Endothelial cell of umbilical vein (primary cell): ENCODE measurements around the gene SF3B4. TPM values are rescaled to one million over a fixed set of nuclear protein-coding genes. Genes with fewer than 3 reads are reported as not detected.

Source experiments
- BruUV-seq: library from RNA; stranded (reverse); fragments of 400-500 nt; replicated peaks from 2 replicates; lab custom pipeline; 2021; lab: Mats Ljungman, UMichigan
- CTCF ChIA-PET: fragments of 300-600, 350-600 bp; sonication (Branson Sonifier 250); formaldehyde crosslinking; loops from one replicate; lab custom pipeline; 2021; ENCODE audit warnings: antibody characterized with exemption, inconsistent platforms; lab: Charles Lee
- POLR2A ChIA-PET: fragments of 300-600, 350-600 bp; sonication (Branson Sonifier 250); formaldehyde crosslinking; loops from one replicate; lab custom pipeline; 2021; ENCODE audit warnings: antibody characterized with exemption, inconsistent platforms; lab: Charles Lee
- DNase-seq: peaks from one replicate; pipeline ENCODE4 v3.0.0-alpha.2; 2011; ENCODE audit warnings: low read depth, low spot score
- FAIRE-seq: peaks from 2 replicates; lab custom pipeline; 2011; peaks lifted over from hg19 to GRCh38; lab: Jason Lieb, UNC
- H2AFZ ChIP-seq: 2 replicates; pipeline ENCODE4 v1.6.0; 2012; ENCODE audit warnings: low read depth, low read length, control low read depth, inconsistent platforms
- H3K27ac ChIP-seq: 2 replicates; pipeline ENCODE4 v1.5.1; 2011; ENCODE audit warnings: low read depth, mild to moderate bottlenecking, control low read depth, low read length, moderate library complexity; ENCODE audit not compliant: insufficient read depth
- H3K27me3 ChIP-seq, 2 experiments: 2 replicates each; pipeline versions ENCODE4 v1.6.0 to v1.6.1; 2011; ENCODE audit warnings: low read length in 2 of 2, mixed read lengths in 1 of 2; ENCODE audit not compliant: control insufficient read depth in 2 of 2, insufficient read depth in 2 of 2
- H3K36me3 ChIP-seq, 2 experiments: 2 replicates in 1 of 2; 3 replicates in 1 of 2; pipeline ENCODE4 v1.5.1; 2011; ENCODE audit warnings: low read length in 2 of 2, mild to moderate bottlenecking in 1 of 2, moderate library complexity in 1 of 2; ENCODE audit not compliant: control insufficient read depth in 2 of 2, insufficient read depth in 2 of 2; ENCODE audit errors: extremely low read depth in 1 of 2
- H3K4me1 ChIP-seq: 3 replicates; pipeline ENCODE4 v1.5.1; 2011; ENCODE audit warnings: mild to moderate bottlenecking, low read length; ENCODE audit not compliant: control insufficient read depth, insufficient read depth; ENCODE audit errors: extremely low read depth
- H3K4me2 ChIP-seq: 2 replicates; pipeline ENCODE4 v1.6.1; 2011; ENCODE audit warnings: low read length, control low read depth, mixed read lengths; ENCODE audit not compliant: insufficient read depth
- H3K4me3 ChIP-seq, 3 experiments: fragments of 200-600 bp in 1 of 3; sonication (generic), shearing (Covaris generic) in 1 of 3; replicated peaks in 1 of 3; 2 replicates each; pipeline ENCODE4 v1.5.1; 2011 to 2016; ENCODE audit warnings: control low read depth in 3 of 3, low read length in 3 of 3, mild to moderate bottlenecking in 2 of 3, inconsistent platforms in 1 of 3, low read depth in 1 of 3, moderate library complexity in 1 of 3; ENCODE audit not compliant: insufficient read depth in 1 of 3
- H3K79me2 ChIP-seq: 2 replicates; pipeline ENCODE4 v1.6.0; 2012; ENCODE audit warnings: low read length, inconsistent platforms; ENCODE audit not compliant: control insufficient read depth, insufficient read depth
- H3K9ac ChIP-seq: replicated peaks from 2 replicates; pipeline ENCODE3; 2011; ENCODE audit warnings: low read length, control low read depth; ENCODE audit not compliant: insufficient read depth; ENCODE audit errors: extremely low read depth
- H3K9me1 ChIP-seq: replicated peaks from 3 replicates; pipeline ENCODE4 v1.6.0; 2011; ENCODE audit warnings: mild to moderate bottlenecking, low read length; ENCODE audit not compliant: control insufficient read depth, insufficient read depth; ENCODE audit errors: extremely low read depth
- H3K9me3 ChIP-seq: replicated peaks from 2 replicates; pipeline ENCODE4 v1.5.1; 2012; ENCODE audit warnings: low read length, inconsistent platforms; ENCODE audit not compliant: control insufficient read depth, insufficient read depth
- H4K20me1 ChIP-seq: replicated peaks from 2 replicates; pipeline ENCODE3; 2011; ENCODE audit warnings: mild to moderate bottlenecking, low read length; ENCODE audit not compliant: control insufficient read depth, insufficient read depth; ENCODE audit errors: extremely low read depth
- CTCF ChIP-seq, 2 donors: IDR thresholded peaks; 1 replicate in 1 of 2; 2 replicates in 1 of 2; pipeline ENCODE4 v1.5.1; 2011; ENCODE audit warnings: low read length in 2 of 2, mild to moderate bottlenecking in 2 of 2, moderate library complexity in 2 of 2, control low read depth in 1 of 2, inconsistent platforms in 1 of 2, low read depth in 1 of 2; ENCODE audit not compliant: insufficient read depth in 1 of 2; ENCODE audit errors: extremely low read depth in 1 of 2
- EZH2 ChIP-seq: IDR thresholded peaks from 2 replicates; pipeline ENCODE4 v1.6.1; 2012; ENCODE audit warnings: borderline replicate concordance, low read depth, mild to moderate bottlenecking, moderate library complexity, low read length, inconsistent platforms; ENCODE audit not compliant: severe bottlenecking
- FOS ChIP-seq: IDR thresholded peaks from 2 replicates; pipeline ENCODE4 v1.6.1; 2011; ENCODE audit warnings: mild to moderate bottlenecking, low read length, moderate library complexity, borderline replicate concordance; ENCODE audit not compliant: insufficient read depth
- GATA2 ChIP-seq: IDR thresholded peaks from 2 replicates; pipeline ENCODE4 v1.7.0; 2011; ENCODE audit warnings: low read depth, mild to moderate bottlenecking, moderate library complexity, mixed read lengths, low read length; ENCODE audit not compliant: insufficient read length, insufficient read depth
- JUN ChIP-seq: IDR thresholded peaks from 2 replicates; pipeline ENCODE4 v1.6.1; 2011; ENCODE audit warnings: borderline replicate concordance, low read depth; ENCODE audit not compliant: insufficient read length, insufficient read depth
- MAX ChIP-seq: IDR thresholded peaks from 2 replicates; pipeline ENCODE4 v1.6.1; 2011; ENCODE audit not compliant: insufficient read depth, insufficient read length
- MYC ChIP-seq: IDR thresholded peaks from one replicate; pipeline ENCODE4 v1.6.1; 2011; ENCODE audit warnings: mild to moderate bottlenecking, low read depth, low read length
- POLR2A ChIP-seq: IDR thresholded peaks from 2 replicates; pipeline ENCODE4 v1.6.1; 2012; ENCODE audit warnings: low read depth, mild to moderate bottlenecking, control low read depth, low read length
- POLR2AphosphoS5 ChIP-seq: IDR thresholded peaks from 2 replicates; pipeline ENCODE4 v1.6.1; 2012; ENCODE audit warnings: low read depth, mild to moderate bottlenecking, control low read depth, low read length, moderate library complexity; ENCODE audit not compliant: insufficient read depth
- dilution Hi-C: fragments of 300-500 bp; cut with MboI; formaldehyde crosslinking; loops from one replicate; pipeline ENCODE4 v1.15.0; 2019; ENCODE audit warnings: low sequenced_read_pairs; ENCODE audit not compliant: extremely low pct_ligation_motif_present
- intact Hi-C: fragments of 100-400 bp; cut with micrococcal nuclease; formaldehyde crosslinking; loops from one replicate; pipeline ENCODE4 v1.10.0; 2022
- polyA plus RNA-seq, 4 experiments: library from polyadenylated mRNA; depleted of rRNA in 3 of 4; stranded (reverse) in 3 of 4; unstranded in 1 of 4; fragments of >200 nt; gene quantifications; 2 replicates each; pipeline versions ENCODE4 v1.2.1 to v1.2.3, GENCODE V29; 2011 to 2012; ENCODE audit warnings: missing spikeins in 1 of 4
- total RNA-seq: library from RNA; stranded (reverse); gene quantifications from 2 replicates; pipeline ENCODE4 v1.2.3, GENCODE V29; 2021

SF3B4 gene
- total and polyA plus RNA-seq, 2 donors (not counting 3 experiments of a cell fraction or from before 2014, with no cell fraction given): 62.7 to 74.4 TPM

GRCh38 chr1:149949911-149950310 lies 22.3 kb upstream of the SF3B4 start:
- Histone ChIP-seq H3K79me2 (no peaks in the 10 kb centered on the region), H2AFZ (no peak overlapping the region), H3K4me1 (no peaks in the 10 kb centered on the region), H3K36me3 (peaks cover 5 to 11% of the 10 kb centered on the region in 2 experiments), H3K4me3 (no peak overlapping the region), H3K9me1 (no peaks in the 10 kb centered on the region), H3K27me3 (no peaks in the 10 kb centered on the region), H3K9ac (no peak overlapping the region), H3K4me2 (no peak overlapping the region), H4K20me1 (no peaks in the 10 kb centered on the region), H3K27ac (no peak overlapping the region), H3K9me3 (no peaks in the 10 kb centered on the region)
- CTCF ChIA-PET: interaction anchor here (2.3 kb wide), 1 partner anchor 61 kb away, joined by 7 read pairs; a partner anchor contains a TSS
- FAIRE-seq: no peak
- POLR2A ChIA-PET: no interaction called here
- dilution Hi-C loops (no loop called here), intact Hi-C loops (no loop called here)
- no peak for DNase-seq
- no TSS peak for BruUV-seq
- TF ChIP-seq MAX (no peak), POLR2A (no peak), CTCF (IDR thresholded peaks at IDR 0.05; ENCODE audit: extremely low read depth in 1 of 2, insufficient read depth in 1 of 2, low read depth in 1 of 2, low read length in 2 of 2) (no peak), FOS (no peak), POLR2AphosphoS5 (no peak), GATA2 (no peak), EZH2 (no peak), MYC (no peak), JUN (no peak)
